Sigmoid colon (tissue), 3 donors: ENCODE measurements around the gene SPAG4.

Experiments used
- CTCF ChIP-seq, 4 experiments: fragments of 450-650 bp in 3 of 4; fragments of 200-600 bp in 1 of 4; IDR thresholded peaks; one replicate each; pipeline ENCODE4 v1.5.1; 2016 to 2019; ENCODE audit warnings: antibody characterized with exemption in 4 of 4, mild to moderate bottlenecking in 3 of 4, moderate library complexity in 2 of 4
- POLR2A ChIP-seq, 2 donors: fragments of 450-650 bp; IDR thresholded peaks; one replicate each; pipeline ENCODE4 v1.6.1; 2016; ENCODE audit warnings: antibody characterized with exemption in 2 of 2, mild to moderate bottlenecking in 2 of 2, moderate library complexity in 2 of 2

- TF ChIP-seq CTCF (IDR thresholded peaks at IDR 0.05), result no peak
- TF ChIP-seq POLR2A (IDR thresholded peaks at IDR 0.05), result no peak
Measured at GRCh38 chr20:35635652-35636051, 20.0 kb downstream of the SPAG4 start.
